HG02623 (cell line): ENCODE data around the gene NDUFA13.

ENCODE experiments used
- ATAC-seq: cut with Tn5 transposase; IDR thresholded peaks from one replicate; pipeline ENCODE4 v1.9.1; 2021; ENCODE audit warnings: moderate library complexity; ENCODE audit not compliant: unreplicated experiment

The NDUFA13 gene

GRCh38 chr19:19488875-19489690 is 26.9 kb upstream of the NDUFA13 start:
- ATAC-seq: peak; percentile 43

- no peak for ATAC-seq
These were observed 26.2 kb upstream of the NDUFA13 start for GRCh38 chr19:19489804-19490204.

- ATAC-seq: no peak
These were observed 25.6 kb upstream of the NDUFA13 start for GRCh38 chr19:19490214-19490968.

- no peak for ATAC-seq
These were observed 24.6 kb upstream of the NDUFA13 start for GRCh38 chr19:19491321-19492025.

- ATAC-seq: no peak
These were observed 23.9 kb upstream of the NDUFA13 start for GRCh38 chr19:19492026-19492610.

- ATAC-seq: no peak
These were observed 22.0 kb upstream of the NDUFA13 start for GRCh38 chr19:19493841-19494546.

- ATAC-seq: no peak
These were observed 20.1 kb upstream of the NDUFA13 start for GRCh38 chr19:19495614-19496603.

- no peak for ATAC-seq
These were observed 17.6 kb upstream of the NDUFA13 start for GRCh38 chr19:19498255-19498991.

GRCh38 chr19:19499272-19499995 is 16.6 kb upstream of the NDUFA13 start:
- no peak for ATAC-seq

GRCh38 chr19:19500975-19501644 is 14.9 kb upstream of the NDUFA13 start:
- ATAC-seq: no peak

GRCh38 chr19:19501798-19502197 is 14.2 kb upstream of the NDUFA13 start:
- ATAC-seq: no peak

- no peak for ATAC-seq
These were observed 13.7 kb upstream of the NDUFA13 start for GRCh38 chr19:19502281-19502680.

GRCh38 chr19:19502808-19503602 is 13.0 kb upstream of the NDUFA13 start:
- ATAC-seq: no peak

- ATAC-seq: no peak
These were observed 11.0 kb upstream of the NDUFA13 start for GRCh38 chr19:19504754-19505668.

GRCh38 chr19:19505669-19506326 is 10.2 kb upstream of the NDUFA13 start:
- ATAC-seq: no peak
